ENCODE measurements around the gene STPG4.
"Not testable (repeated sequence)": the region's sequence is repeated elsewhere in the genome, so short reads cannot be mapped to it uniquely, and the experiment has no call there.

Gene STPG4

DNA sequence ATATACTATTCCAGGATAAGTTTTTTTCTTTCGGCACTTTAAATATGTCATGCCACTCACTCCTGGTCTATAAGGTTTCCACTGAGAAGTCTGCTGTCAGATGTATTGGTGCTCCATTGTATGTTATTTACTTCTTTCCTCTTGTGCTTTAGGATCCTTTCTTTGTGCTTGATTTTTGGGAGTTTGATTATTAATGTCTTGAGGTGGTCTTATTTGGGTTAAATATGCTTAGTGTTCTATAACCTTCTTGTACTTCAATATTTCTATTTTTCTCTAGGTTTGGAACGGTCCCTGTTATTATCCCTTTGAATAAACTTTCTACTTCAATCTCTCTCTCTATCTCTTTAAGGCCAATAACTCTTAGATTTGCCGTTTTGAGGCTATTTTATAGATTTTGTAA lies 28.3 kb downstream of the STPG4 start:
- DNase-seq (ENCODE audit: low read depth): no peak

DNA sequence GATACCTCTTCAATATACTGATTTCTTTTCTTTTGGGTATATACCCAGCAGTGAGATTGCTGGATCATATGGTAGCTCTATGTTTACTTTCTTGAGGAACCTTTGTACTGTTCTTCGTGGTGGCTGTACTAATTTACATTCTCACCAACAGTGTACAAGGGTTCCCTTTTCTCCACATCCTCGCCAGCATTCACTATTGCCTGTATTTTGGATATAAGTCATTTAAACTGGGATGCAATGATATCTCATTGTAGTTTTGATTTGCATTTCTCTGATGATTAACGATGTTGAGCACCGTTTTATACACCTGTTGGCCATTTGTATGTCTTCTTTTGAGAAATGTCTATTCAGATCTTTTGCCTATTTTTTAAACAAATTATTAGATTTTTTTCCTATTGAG lies 30.4 kb downstream of the STPG4 start:
- DNase-seq (ENCODE audit: low read depth): not testable (repeated sequence)

- not testable (repeated sequence) for DNase-seq (ENCODE audit: low read depth)
These were observed 34.7 kb downstream of the STPG4 start for GRCh38 chr2:47120424-47120823.

DNA sequence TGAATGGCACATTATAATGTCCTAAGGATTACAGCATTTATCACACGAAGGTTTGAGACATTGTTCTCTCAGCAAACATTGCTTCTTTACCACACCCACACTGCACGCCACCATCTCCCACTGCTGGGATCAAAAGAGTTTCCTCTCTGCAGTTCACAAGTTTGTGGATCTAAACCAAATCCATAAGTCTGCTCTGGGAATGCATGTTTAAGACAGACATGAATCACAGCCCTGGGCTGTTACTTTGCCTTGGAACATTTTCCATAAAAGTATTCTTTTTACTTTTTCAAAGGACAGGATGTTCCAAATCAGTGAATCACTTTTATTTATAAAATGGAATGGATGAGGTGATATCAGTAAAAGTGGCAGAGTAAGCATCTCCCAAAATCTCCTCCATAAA lies 36.1 kb downstream of the STPG4 start:
- DNase-seq (ENCODE audit: low read depth): no peak

DNA sequence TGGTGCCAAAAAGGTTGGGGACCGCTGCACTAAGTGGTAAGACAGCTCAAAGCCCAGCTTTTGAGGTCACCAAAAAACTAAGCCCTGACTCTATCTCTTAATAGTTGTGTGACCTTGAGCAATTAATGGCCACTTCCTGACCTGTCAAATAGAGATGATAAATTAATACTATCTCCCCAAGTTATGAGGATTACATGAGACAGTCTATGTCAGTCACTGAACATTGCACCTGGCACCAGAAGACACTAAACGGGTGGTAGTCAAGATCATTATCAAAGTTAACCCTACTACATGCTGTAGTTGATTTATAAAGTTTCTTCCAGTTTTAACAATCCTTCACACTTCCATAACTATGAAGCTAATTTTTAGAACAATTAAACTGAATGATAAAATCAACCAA lies 36.5 kb downstream of the STPG4 start:
- no peak for DNase-seq (ENCODE audit: low read depth)

- DNase-seq (ENCODE audit: low read depth): no peak
These were observed 42.3 kb downstream of the STPG4 start for GRCh38 chr2:47112665-47113435.

DNA sequence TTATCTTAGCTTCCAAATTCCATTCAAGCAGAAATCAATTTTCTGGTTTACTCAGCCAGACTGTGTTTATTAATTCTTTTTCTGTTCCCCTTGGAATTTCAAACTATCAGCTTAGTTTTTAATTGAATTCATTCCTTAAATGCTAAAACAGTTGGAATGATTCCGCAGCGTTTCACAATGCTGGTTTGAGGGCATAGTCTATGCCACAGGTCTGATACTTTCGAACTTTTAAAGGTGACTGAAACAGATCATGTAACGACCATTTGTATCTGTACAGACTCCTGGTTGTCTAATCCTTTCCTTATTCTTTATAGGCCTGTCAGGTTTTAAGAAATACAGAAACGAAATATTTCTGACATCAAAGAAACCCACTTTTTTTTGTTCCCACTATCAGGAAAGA lies 45.4 kb downstream of the STPG4 start:
- no peak for DNase-seq (ENCODE audit: low read depth)

- DNase-seq (ENCODE audit: low read depth): no peak
These were observed 46.1 kb downstream of the STPG4 start for GRCh38 chr2:47109007-47109375.

- not testable (repeated sequence) for DNase-seq (ENCODE audit: low read depth)
These were observed 46.7 kb downstream of the STPG4 start for GRCh38 chr2:47108267-47109006.

DNA sequence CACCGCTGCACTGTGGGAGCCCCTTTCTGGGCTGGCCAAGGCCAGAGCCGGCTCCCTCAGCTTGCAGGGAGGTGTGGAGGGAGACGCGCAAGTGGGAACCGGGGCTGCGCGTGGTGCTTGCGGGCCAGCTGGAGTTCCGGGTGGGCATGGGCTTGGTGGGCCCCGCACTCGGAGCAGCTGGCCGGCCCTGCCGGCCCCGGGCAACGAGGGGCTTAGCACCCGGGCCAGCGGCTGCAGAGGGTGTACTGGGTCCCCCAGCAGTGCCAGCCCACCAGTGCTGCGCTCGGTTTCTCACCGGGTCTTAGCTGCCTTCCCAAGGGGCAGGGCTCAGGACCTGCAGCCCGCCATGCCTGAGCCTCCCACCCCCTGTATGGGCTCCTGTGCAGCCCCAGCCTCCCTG lies 47.9 kb downstream of the STPG4 start:
- not testable (repeated sequence) for DNase-seq (ENCODE audit: low read depth)

DNA sequence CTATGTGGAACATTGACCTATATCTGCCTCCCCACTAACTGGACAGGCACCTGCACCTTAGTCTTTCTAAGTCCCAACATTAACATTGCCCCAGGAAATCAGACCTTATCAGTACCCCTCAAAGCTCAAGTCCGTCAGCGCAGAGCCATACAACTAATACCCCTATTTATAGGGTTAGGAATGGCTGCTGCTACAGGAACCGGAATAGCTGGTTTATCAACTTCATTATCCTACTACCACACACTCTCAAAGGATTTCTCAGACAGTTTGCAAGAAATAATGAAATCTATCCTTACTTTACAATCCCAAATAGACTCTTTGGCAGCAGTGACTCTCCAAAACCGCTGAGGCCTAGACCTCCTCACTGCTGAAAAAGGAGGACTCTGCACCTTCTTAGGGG lies 48.9 kb downstream of the STPG4 start:
- DNase-seq (ENCODE audit: low read depth): not testable (repeated sequence)

DNA sequence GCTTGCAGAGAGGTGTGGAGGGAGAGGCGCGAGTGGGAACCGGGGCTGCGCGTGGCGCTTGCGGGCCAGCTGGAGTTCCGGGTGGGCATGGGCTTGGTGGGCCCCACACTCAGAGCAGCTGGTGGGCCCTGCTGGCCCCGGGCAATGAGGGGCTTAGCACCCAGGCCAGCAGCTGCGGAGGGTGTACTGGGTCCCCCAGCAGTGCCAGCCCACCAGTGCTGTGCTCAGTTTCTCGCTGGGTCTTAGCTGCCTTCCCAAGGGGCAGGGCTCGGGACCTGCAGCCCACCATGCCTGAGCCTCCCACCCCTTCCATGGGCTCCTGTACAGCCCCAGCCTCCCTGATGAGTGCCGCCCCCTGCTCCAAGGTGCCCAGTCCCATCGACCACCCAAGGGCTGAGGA lies 55.4 kb downstream of the STPG4 start:
- not testable (repeated sequence) for DNase-seq (ENCODE audit: low read depth)

DNA sequence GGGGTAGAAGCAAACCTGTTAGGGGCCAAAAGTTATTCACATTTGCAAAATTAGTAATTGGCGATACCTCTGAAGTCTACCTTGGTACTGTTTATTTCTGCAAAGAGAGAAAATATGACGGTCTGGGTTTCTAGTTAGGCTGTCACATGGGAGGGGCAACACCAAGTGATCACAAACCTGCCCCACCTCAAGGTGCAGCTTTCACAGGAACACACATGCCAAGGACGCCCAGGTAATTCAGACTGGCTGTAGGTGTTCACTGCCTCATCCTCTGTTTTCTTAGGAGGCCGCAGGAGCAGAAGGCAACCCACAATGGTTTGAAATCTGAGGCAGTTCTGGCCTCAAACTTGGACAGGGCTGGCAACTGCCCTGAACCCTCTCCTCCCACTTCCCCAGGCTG lies 56.2 kb downstream of the STPG4 start:
- DNase-seq (ENCODE audit: low read depth): no peak

GRCh38 chr2:47097563-47097962 lies 57.5 kb downstream of the STPG4 start:
- DNase-seq (ENCODE audit: low read depth): no peak

DNA sequence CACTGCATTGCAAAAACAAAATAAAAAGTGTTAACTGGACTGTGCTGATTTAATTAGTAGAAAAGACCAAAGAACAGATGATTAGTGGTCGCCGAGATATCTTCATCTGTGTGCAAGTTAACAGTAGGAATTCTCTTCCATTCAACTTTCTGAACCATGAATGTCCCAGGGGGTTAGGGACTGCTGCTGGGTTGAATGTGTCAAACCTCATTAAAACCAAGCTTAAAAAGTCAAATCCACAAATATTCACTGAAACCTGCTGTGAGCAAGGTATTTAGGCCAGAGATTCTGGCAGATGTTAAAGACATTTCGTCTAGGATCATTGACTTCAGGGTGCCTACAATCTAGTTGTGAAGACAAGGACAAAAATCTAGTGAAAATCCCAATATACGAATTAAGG lies 58.7 kb downstream of the STPG4 start:
- DNase-seq (ENCODE audit: low read depth): no peak

- no peak for DNase-seq (ENCODE audit: low read depth)
These were observed 59.6 kb downstream of the STPG4 start for GRCh38 chr2:47095349-47096020.

DNA sequence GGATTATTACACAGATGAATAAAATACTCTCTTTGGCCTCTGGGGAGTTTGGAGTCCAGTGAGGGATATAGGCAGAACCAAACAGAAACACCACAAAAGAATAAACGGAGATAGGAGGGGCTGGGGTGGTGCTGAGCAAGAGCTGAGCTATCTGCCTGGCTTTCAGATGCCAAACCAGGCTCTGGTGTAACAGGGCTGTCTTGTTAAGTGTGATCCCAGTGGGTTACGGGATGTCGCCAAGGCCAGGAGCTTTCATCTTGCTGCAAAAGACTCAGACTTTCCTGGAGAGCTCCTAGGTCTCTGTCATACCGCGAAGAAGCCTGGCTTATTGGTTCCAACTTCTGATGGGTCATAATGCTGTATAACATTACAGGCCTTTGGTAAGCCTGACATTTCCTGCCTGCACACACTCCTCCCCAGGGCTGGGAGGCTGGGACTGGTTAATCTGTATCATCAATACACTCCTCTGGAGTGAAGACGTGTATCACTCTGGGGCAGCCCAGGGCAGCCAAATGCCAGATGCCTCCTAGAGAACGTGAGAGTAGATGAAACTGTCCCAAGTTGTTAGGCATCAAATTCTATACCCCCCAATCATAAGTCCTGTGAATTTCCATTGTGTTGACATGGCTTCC lies 60.5 kb downstream of the STPG4 start:
- DNase-seq (ENCODE audit: low read depth): no peak

DNA sequence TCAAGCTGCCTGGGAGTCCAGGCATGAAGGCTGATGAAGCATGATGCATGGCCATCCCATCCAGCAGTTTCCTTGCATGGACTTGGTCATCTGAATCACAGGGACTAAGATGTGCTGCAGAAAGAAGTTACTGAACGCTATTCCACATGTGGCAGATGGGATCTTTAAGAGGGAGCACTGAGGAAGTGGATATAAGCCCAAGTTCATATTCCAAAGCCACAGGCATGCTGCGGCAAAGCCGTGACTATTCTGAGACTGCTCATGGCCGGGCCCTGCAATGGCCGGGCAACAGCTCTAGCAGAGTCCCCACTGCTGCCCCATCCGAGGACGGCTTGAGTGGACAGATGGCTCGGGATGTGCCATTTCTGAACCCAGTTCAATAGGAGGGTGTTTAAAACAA lies 61.5 kb downstream of the STPG4 start:
- no peak for DNase-seq (ENCODE audit: low read depth)

DNA sequence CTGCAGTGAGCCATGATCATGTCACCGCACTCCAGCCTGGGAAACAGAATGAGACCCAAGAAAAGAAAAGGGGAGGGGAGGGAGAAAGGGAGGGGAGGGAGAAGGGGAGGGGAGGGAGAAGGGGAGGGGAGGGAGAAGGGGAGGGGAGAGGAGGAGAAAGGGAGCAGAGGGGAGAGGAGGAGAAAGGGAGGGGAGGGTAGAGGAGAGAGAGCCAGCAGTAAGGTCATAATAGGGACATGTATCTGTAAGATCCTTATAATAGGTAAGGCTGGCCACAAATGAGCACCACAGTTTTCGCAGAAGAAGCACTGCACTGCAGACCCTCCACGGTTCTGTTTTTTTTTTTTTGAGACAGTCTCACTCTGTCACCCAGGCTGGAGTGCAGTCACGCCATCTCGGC lies 62.6 kb downstream of the STPG4 start:
- no peak for DNase-seq (ENCODE audit: low read depth)

- DNase-seq (ENCODE audit: low read depth): no peak
These were observed 64.0 kb downstream of the STPG4 start for GRCh38 chr2:47091118-47091517.

GRCh38 chr2:47089083-47089464 lies 66.0 kb downstream of the STPG4 start:
- no peak for DNase-seq (ENCODE audit: low read depth)

GRCh38 chr2:47088371-47089082 lies 66.6 kb downstream of the STPG4 start:
- no peak for DNase-seq (ENCODE audit: low read depth)
